Measurements from ENCODE around the gene NLRP13. TPM values are rescaled to one million over a fixed set of nuclear protein-coding genes. Genes with fewer than 3 reads are reported as not detected.

NLRP13 gene
- polyA plus RNA-seq, 3 donors = not detected

GRCh38 chr19:55866521-55866920 lies 65.6 kb downstream of the NLRP13 start:
- H3K79me2 ChIP-seq (ENCODE audit: insufficient read depth, low read length) = no peaks in the 10 kb centered on the region
- intact Hi-C loops (cut with micrococcal nuclease) = no loop called here
- no peaks in the 10 kb centered on the region for H3K4me1 ChIP-seq (ENCODE audit: control insufficient read depth in 1 of 2, insufficient read depth in 2 of 2, low read length in 2 of 2)
- H3K4me2 ChIP-seq (replicated peaks; ENCODE audit: extremely low read depth, low read length, poor library complexity, severe bottlenecking) = no peak overlapping the region
- H3K27me3 ChIP-seq (ENCODE audit: control insufficient read depth in 2 of 2, insufficient read depth in 2 of 2, low read length in 2 of 2) = no peaks in the 10 kb centered on the region
- Mint-ChIP-seq H3K27ac (no peak overlapping the region), H3K9me3 (peaks cover 22 to 62% (median 49%) of the 10 kb centered on the region in 7 donors), H3K36me3 (no peaks in the 10 kb centered on the region), H3K4me3 (no peak overlapping the region), H3K27me3 (ENCODE audit: low read depth in 3 of 3) (peaks cover 0 to 2% (median 1%) of the 10 kb centered on the region in 3 donors), H3K4me1 (no peaks in the 10 kb centered on the region)
- H4K20me1 ChIP-seq (ENCODE audit: insufficient read depth, low read length) = no peaks in the 10 kb centered on the region
- no peak overlapping the region for H3K27ac ChIP-seq (ENCODE audit: low read depth in 1 of 2, low read length in 2 of 2)
- H3K9ac ChIP-seq (ENCODE audit: insufficient read depth, low read length, poor library complexity, severe bottlenecking) = no peak overlapping the region
- no peak for TF ChIP-seq CTCF (IDR thresholded peaks at IDR 0.05)
- H3K4me3 ChIP-seq (replicated peaks in 1 of 3; ENCODE audit: low read depth in 2 of 3, low read length in 3 of 3) = no peak overlapping the region
- no peak overlapping the region for H2AFZ ChIP-seq (ENCODE audit: insufficient read depth, low read depth, low read length, poor library complexity, severe bottlenecking)
- peaks cover 39 to 86% of the 10 kb centered on the region in 2 donors for H3K9me3 ChIP-seq (replicated peaks in 1 of 2; ENCODE audit: control insufficient read depth in 1 of 2, insufficient read depth in 1 of 2, low read length in 2 of 2)
- WGBS (ENCODE audit: insufficient coverage) = 88% methylated on average over 2 of the region's 3 CpGs
- no peaks in the 10 kb centered on the region for H3K36me3 ChIP-seq (replicated peaks in 1 of 2; ENCODE audit: control insufficient read depth in 1 of 2, insufficient read depth in 2 of 2, low read length in 2 of 2)
- DNase-seq = no peak

- intact Hi-C loops (cut with micrococcal nuclease) = no loop called here
- Mint-ChIP-seq H3K27me3 (ENCODE audit: low read depth in 3 of 3) (peaks cover 0 to 2% (median 1%) of the 10 kb centered on the region in 3 donors), H3K4me3 (no peak overlapping the region), H3K36me3 (no peaks in the 10 kb centered on the region), H3K9me3 (peaks cover 21 to 69% (median 62%) of the 10 kb centered on the region in 7 donors), H3K27ac (no peak overlapping the region), H3K4me1 (no peaks in the 10 kb centered on the region)
- Histone ChIP-seq H3K4me1 (ENCODE audit: control insufficient read depth in 1 of 2, insufficient read depth in 2 of 2, low read length in 2 of 2) (no peaks in the 10 kb centered on the region), H3K4me3 (replicated peaks in 1 of 3; ENCODE audit: low read depth in 2 of 3, low read length in 3 of 3) (no peak overlapping the region), H2AFZ (ENCODE audit: insufficient read depth, low read depth, low read length, poor library complexity, severe bottlenecking) (no peak overlapping the region), H3K27ac (ENCODE audit: low read depth in 1 of 2, low read length in 2 of 2) (no peak overlapping the region), H3K4me2 (replicated peaks; ENCODE audit: extremely low read depth, low read length, poor library complexity, severe bottlenecking) (no peak overlapping the region), H3K36me3 (replicated peaks in 1 of 2; ENCODE audit: control insufficient read depth in 1 of 2, insufficient read depth in 2 of 2, low read length in 2 of 2) (no peaks in the 10 kb centered on the region), H3K27me3 (ENCODE audit: control insufficient read depth in 2 of 2, insufficient read depth in 2 of 2, low read length in 2 of 2) (no peaks in the 10 kb centered on the region), H3K9ac (ENCODE audit: insufficient read depth, low read length, poor library complexity, severe bottlenecking) (no peak overlapping the region), H3K9me3 (replicated peaks in 1 of 2; ENCODE audit: control insufficient read depth in 1 of 2, insufficient read depth in 1 of 2, low read length in 2 of 2) (peaks cover 54 to 81% of the 10 kb centered on the region in 2 donors), H3K79me2 (ENCODE audit: insufficient read depth, low read length) (no peaks in the 10 kb centered on the region), H4K20me1 (ENCODE audit: insufficient read depth, low read length) (no peaks in the 10 kb centered on the region)
- DNase-seq = no peak
- 88% methylated on average over 4 of the region's 5 CpGs for WGBS (ENCODE audit: insufficient coverage)
- no peak for TF ChIP-seq CTCF (IDR thresholded peaks at IDR 0.05)
These were observed 73.2 kb downstream of the NLRP13 start for GRCh38 chr19:55858969-55859368.
